HepG2 (cell line): Measurements from ENCODE around the gene NUDT2. TPM values are rescaled to one million over a fixed set of nuclear protein-coding genes. Genes with fewer than 3 reads are reported as not detected.

Experiments used
- CEBPB ChIP-seq: IDR thresholded peaks from 2 replicates; pipeline ENCODE4 v1.6.1; 2011; ENCODE audit warnings: low read depth, low read length, improper control_type of control experiment, borderline replicate concordance
- EZH2 ChIP-seq: conservative IDR thresholded peaks from 2 replicates; pipeline ENCODE4 v1.6.1; 2012; ENCODE audit warnings: mild to moderate bottlenecking, low read depth, low read length, moderate library complexity
- FOSL2 ChIP-seq: sonication (generic); formaldehyde crosslinking; IDR thresholded peaks from 2 replicates; pipeline ENCODE4 v1.4.0; 2020; ENCODE audit warnings: missing genetic modification reagents
- GFI1 ChIP-seq: sonication (generic); formaldehyde crosslinking; IDR thresholded peaks from 2 replicates; pipeline ENCODE4 v1.5.0; 2020; ENCODE audit warnings: missing genetic modification reagents, mild to moderate bottlenecking, borderline replicate concordance
- HNF4A ChIP-seq: sonication (generic); formaldehyde crosslinking; IDR thresholded peaks from 2 replicates; pipeline ENCODE4 v1.4.0; 2020; ENCODE audit warnings: missing genetic modification reagents
- IKZF4 ChIP-seq: sonication (generic); formaldehyde crosslinking; IDR thresholded peaks from 2 replicates; pipeline ENCODE4 v1.5.1; 2020; ENCODE audit warnings: borderline replicate concordance, mild to moderate bottlenecking, low read depth, missing genetic modification reagents; ENCODE audit errors: not compliant biosample characterization
- JUNB ChIP-seq: sonication (generic); formaldehyde crosslinking; IDR thresholded peaks from 2 replicates; pipeline ENCODE4 v1.8.0; 2022; ENCODE audit warnings: missing genetic modification reagents, mild to moderate bottlenecking, borderline replicate concordance
- MAZ ChIP-seq, 2 experiments: sonication (generic) in 1 of 2; formaldehyde crosslinking in 1 of 2; IDR thresholded peaks; 2 replicates each; pipeline versions ENCODE4 v1.5.0 to v1.6.1; 2012 to 2020; ENCODE audit warnings: low read depth in 2 of 2, mild to moderate bottlenecking in 2 of 2, borderline replicate concordance in 1 of 2, improper control_type of control experiment in 1 of 2, low read length in 1 of 2, missing genetic modification reagents in 1 of 2, moderate library complexity in 1 of 2
- NCOR1 ChIP-seq: fragments of 200-600 bp; sonication (generic); IDR thresholded peaks from 2 replicates; pipeline ENCODE4 v1.7.0; 2017; ENCODE audit warnings: antibody characterized with exemption, low read length, borderline replicate concordance
- NR2C2 ChIP-seq: sonication (generic); formaldehyde crosslinking; IDR thresholded peaks from 2 replicates; pipeline ENCODE4 v1.4.0; 2020; ENCODE audit warnings: missing genetic modification reagents, mild to moderate bottlenecking, moderate library complexity, borderline replicate concordance
- ZFP36L1 ChIP-seq: sonication (generic); formaldehyde crosslinking; IDR thresholded peaks from 2 replicates; pipeline ENCODE4 v1.8.0; 2022; ENCODE audit warnings: mild to moderate bottlenecking, missing genetic modification reagents, moderate library complexity
- ZNF562 ChIP-seq: sonication (generic); formaldehyde crosslinking; IDR thresholded peaks from 2 replicates; pipeline ENCODE4 v1.8.0; 2022; ENCODE audit warnings: missing genetic modification reagents, borderline replicate concordance
- ZNF850 ChIP-seq: sonication (generic); formaldehyde crosslinking; conservative IDR thresholded peaks from 2 replicates; pipeline ENCODE4 v1.9.0; 2021; ENCODE audit warnings: mild to moderate bottlenecking, missing genetic modification reagents
- ZSCAN25 ChIP-seq: sonication (generic); formaldehyde crosslinking; IDR thresholded peaks from 2 replicates; pipeline ENCODE4 v1.8.0; 2022; ENCODE audit warnings: mild to moderate bottlenecking, missing genetic modification reagents
- polyA plus RNA-seq, 8 experiments: library from polyadenylated mRNA; depleted of rRNA in 3 of 8; stranded (reverse) in 7 of 8; unstranded in 1 of 8; fragments of >200 nt; fragmentation: Illumina TruSeq in 4 of 8; extraction: Trizol in 4 of 8; gene quantifications; 2 replicates each; pipeline versions ENCODE4 v1.2.1 to v1.2.3, GENCODE V29; 2011 to 2016; ENCODE audit warnings: low read depth in 4 of 8, missing spikeins in 1 of 8, mixed read lengths in 1 of 8; ENCODE audit not compliant: insufficient read depth in 1 of 8
- total RNA-seq, 5 experiments: library from RNA; depleted of rRNA; stranded (reverse); fragments of >200 nt; fragmentation: Illumina TruSeq; extraction: Trizol; gene quantifications; 2 replicates each; pipeline ENCODE4 v1.2.3, GENCODE V29; 2016; ENCODE audit warnings: low read depth in 1 of 5
- TF ChIP-seq, protein P1 (sequence below): sonication (generic); formaldehyde crosslinking; IDR thresholded peaks from 2 replicates; pipeline ENCODE4 v1.8.0; 2022; ENCODE audit warnings: missing genetic modification reagents, mild to moderate bottlenecking, borderline replicate concordance
- TF ChIP-seq, protein P2 (sequence below), 2 experiments: IDR thresholded peaks; 2 replicates each; pipeline ENCODE4 v1.6.1; 2011 to 2012; ENCODE audit warnings: low read length in 2 of 2, borderline replicate concordance in 1 of 2, low read depth in 1 of 2, mild to moderate bottlenecking in 1 of 2, moderate library complexity in 1 of 2
- TF ChIP-seq, protein P3 (sequence below): sonication (generic); formaldehyde crosslinking; IDR thresholded peaks from 2 replicates; pipeline ENCODE4 v1.4.0; 2020; ENCODE audit warnings: mild to moderate bottlenecking, missing genetic modification reagents
- TF ChIP-seq, protein P4 (sequence below): sonication (generic); formaldehyde crosslinking; IDR thresholded peaks from 2 replicates; pipeline ENCODE4 v1.4.0; 2020; ENCODE audit warnings: mild to moderate bottlenecking, missing genetic modification reagents

The NUDT2 gene
- total and polyA plus RNA-seq, 2 of the 13 experiments (the other 11 are each of a cell fraction or from before 2014, with no cell fraction given): 19.9 to 24.6 TPM

GRCh38 chr9:34346873-34347799, 17.8 kb downstream of the NUDT2 start (continued):
- TF ChIP-seq, protein P1, sequence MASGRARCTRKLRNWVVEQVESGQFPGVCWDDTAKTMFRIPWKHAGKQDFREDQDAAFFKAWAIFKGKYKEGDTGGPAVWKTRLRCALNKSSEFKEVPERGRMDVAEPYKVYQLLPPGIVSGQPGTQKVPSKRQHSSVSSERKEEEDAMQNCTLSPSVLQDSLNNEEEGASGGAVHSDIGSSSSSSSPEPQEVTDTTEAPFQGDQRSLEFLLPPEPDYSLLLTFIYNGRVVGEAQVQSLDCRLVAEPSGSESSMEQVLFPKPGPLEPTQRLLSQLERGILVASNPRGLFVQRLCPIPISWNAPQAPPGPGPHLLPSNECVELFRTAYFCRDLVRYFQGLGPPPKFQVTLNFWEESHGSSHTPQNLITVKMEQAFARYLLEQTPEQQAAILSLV (CRISPR knock-in tag): 0 out of 2 replicates have a peak, but pooled peaks have one; percentile 40
- TF ChIP-seq, protein P2, sequence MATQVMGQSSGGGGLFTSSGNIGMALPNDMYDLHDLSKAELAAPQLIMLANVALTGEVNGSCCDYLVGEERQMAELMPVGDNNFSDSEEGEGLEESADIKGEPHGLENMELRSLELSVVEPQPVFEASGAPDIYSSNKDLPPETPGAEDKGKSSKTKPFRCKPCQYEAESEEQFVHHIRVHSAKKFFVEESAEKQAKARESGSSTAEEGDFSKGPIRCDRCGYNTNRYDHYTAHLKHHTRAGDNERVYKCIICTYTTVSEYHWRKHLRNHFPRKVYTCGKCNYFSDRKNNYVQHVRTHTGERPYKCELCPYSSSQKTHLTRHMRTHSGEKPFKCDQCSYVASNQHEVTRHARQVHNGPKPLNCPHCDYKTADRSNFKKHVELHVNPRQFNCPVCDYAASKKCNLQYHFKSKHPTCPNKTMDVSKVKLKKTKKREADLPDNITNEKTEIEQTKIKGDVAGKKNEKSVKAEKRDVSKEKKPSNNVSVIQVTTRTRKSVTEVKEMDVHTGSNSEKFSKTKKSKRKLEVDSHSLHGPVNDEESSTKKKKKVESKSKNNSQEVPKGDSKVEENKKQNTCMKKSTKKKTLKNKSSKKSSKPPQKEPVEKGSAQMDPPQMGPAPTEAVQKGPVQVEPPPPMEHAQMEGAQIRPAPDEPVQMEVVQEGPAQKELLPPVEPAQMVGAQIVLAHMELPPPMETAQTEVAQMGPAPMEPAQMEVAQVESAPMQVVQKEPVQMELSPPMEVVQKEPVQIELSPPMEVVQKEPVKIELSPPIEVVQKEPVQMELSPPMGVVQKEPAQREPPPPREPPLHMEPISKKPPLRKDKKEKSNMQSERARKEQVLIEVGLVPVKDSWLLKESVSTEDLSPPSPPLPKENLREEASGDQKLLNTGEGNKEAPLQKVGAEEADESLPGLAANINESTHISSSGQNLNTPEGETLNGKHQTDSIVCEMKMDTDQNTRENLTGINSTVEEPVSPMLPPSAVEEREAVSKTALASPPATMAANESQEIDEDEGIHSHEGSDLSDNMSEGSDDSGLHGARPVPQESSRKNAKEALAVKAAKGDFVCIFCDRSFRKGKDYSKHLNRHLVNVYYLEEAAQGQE (IDR thresholded peaks at IDR 0.05; ENCODE audit: borderline replicate concordance in 1 of 2, low read depth in 1 of 2, low read length in 2 of 2): no peak
- TF ChIP-seq EZH2: no peak
- TF ChIP-seq HNF4A (CRISPR knock-in tag): peak; percentile 17
- TF ChIP-seq NR2C2 (CRISPR knock-in tag): peak; percentile 38; the same call in 1 of the 2 replicates
- peak; percentile 36; the same call in 1 of the 2 replicates for TF ChIP-seq GFI1 (CRISPR knock-in tag)
- no peak for TF ChIP-seq FOSL2 (CRISPR knock-in tag)
- TF ChIP-seq ZFP36L1: no peak
- TF ChIP-seq NCOR1: peak; percentile 40; the same call in 1 of the 2 replicates
- TF ChIP-seq ZNF850 (CRISPR knock-in tag): no peak
- TF ChIP-seq IKZF4 (CRISPR knock-in tag): no peak
- no peak for TF ChIP-seq MAZ (IDR thresholded peaks at IDR 0.05; ENCODE audit: borderline replicate concordance, low read depth, low read length)
- TF ChIP-seq MAZ (CRISPR knock-in tag; IDR thresholded peaks at IDR 0.05; ENCODE audit: low read depth): peak; percentile 52; the same call in 1 of the 2 replicates
- TF ChIP-seq, protein P3, sequence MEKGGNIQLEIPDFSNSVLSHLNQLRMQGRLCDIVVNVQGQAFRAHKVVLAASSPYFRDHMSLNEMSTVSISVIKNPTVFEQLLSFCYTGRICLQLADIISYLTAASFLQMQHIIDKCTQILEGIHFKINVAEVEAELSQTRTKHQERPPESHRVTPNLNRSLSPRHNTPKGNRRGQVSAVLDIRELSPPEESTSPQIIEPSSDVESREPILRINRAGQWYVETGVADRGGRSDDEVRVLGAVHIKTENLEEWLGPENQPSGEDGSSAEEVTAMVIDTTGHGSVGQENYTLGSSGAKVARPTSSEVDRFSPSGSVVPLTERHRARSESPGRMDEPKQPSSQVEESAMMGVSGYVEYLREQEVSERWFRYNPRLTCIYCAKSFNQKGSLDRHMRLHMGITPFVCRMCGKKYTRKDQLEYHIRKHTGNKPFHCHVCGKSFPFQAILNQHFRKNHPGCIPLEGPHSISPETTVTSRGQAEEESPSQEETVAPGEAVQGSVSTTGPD (CRISPR knock-in tag): no peak
- TF ChIP-seq JUNB (CRISPR knock-in tag): no peak
- TF ChIP-seq, protein P4, sequence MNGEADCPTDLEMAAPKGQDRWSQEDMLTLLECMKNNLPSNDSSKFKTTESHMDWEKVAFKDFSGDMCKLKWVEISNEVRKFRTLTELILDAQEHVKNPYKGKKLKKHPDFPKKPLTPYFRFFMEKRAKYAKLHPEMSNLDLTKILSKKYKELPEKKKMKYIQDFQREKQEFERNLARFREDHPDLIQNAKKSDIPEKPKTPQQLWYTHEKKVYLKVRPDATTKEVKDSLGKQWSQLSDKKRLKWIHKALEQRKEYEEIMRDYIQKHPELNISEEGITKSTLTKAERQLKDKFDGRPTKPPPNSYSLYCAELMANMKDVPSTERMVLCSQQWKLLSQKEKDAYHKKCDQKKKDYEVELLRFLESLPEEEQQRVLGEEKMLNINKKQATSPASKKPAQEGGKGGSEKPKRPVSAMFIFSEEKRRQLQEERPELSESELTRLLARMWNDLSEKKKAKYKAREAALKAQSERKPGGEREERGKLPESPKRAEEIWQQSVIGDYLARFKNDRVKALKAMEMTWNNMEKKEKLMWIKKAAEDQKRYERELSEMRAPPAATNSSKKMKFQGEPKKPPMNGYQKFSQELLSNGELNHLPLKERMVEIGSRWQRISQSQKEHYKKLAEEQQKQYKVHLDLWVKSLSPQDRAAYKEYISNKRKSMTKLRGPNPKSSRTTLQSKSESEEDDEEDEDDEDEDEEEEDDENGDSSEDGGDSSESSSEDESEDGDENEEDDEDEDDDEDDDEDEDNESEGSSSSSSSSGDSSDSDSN (CRISPR knock-in tag): no peak
- no peak for TF ChIP-seq ZSCAN25
- TF ChIP-seq ZNF562 (CRISPR knock-in tag): no peak
- peak; percentile 38; the same call in 1 of the 2 replicates for TF ChIP-seq CEBPB
